Epithelial cell of esophagus (primary cell): ENCODE results near the gene AFAP1.

Experiments used
- DNase-seq: peaks from one replicate; pipeline ENCODE4 v3.0.0; 2010; ENCODE audit warnings: low read depth
- H3K4me3 ChIP-seq: 2 replicates; pipeline ENCODE4 v1.5.1; 2011; ENCODE audit warnings: mild to moderate bottlenecking, low read length, control low read depth
- CTCF ChIP-seq: IDR thresholded peaks from 2 replicates; pipeline ENCODE4 v1.5.1; 2011; ENCODE audit warnings: low read depth, mild to moderate bottlenecking, low read length, control low read depth, inconsistent platforms; ENCODE audit not compliant: insufficient read depth; ENCODE audit errors: missing control alignments

AFAP1 gene

DNA sequence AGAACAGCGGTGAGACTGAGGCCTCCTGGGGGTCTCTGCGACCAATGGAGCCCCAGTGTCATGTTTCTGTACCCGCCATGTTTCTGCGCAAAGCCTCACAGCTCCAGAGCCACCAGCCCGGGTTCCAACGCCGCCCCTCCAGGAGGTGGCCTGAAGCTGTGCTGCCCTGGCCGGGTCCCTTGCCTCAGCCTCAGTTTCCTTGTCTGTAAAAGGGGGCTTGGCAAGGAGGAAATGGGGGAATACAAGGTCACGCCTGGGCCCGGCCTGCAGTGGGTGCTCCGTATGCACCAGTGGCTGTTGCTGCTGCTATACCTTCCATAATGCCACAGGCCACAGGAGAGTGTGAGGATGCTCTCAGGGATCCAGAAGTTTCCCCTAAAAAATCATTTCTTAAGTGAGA is 229.5 kb downstream of the AFAP1 start:
- no peak overlapping the region for H3K4me3 ChIP-seq
- no peak for DNase-seq
- TF ChIP-seq CTCF, result no peak

DNA sequence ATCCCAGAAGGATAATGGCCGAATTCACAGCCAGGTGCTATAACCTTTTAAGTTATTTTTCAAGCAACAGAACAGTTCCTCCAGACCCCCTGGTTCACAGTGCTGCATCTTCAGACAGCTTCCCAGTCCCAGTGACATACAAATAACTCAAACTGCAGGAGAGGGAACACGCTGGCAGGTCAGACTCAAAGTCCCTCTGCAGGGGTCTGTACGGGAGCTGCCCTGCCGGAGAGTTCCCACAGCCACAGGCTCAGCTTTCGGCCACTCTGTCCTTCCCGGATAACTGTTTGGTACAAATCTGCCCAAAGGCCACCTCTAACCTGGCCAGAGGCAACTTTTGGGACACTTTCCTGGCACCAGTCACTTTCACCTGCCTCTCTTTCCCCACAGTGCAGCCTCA is 230.2 kb downstream of the AFAP1 start:
- no peak overlapping the region for H3K4me3 ChIP-seq
- no peak for DNase-seq
- TF ChIP-seq CTCF, result no peak

DNA sequence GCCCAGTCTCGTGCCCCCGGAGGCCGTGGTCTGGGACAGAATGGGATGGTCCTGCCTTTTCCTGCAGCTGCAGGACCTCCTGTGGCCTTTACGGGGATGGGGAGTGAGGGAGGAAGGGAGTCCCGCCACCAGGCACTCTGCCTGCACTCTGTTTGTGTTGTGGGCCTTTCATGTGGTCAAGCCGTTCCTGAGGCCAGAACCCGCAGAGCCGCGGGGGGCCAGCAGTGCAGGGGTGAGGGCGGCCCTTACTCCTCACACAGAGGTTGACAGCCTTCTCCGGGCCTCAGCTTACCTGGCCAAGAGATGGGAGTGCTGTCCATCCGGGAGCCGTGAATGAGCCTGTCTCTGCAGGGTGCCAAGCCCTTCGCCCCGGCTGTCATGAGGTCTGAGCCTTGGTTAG is 230.7 kb downstream of the AFAP1 start:
- no peak overlapping the region for H3K4me3 ChIP-seq
- no peak for DNase-seq
- no peak for TF ChIP-seq CTCF
